Right lobe of liver (tissue), 4 donors: Measurements from ENCODE around the gene DNLZ.

Experiments
- POLR2A ChIP-seq: fragments of 450-650 bp; IDR thresholded peaks from one replicate; pipeline ENCODE4 v1.6.1; 2017; ENCODE audit warnings: antibody characterized with exemption, mild to moderate bottlenecking
- TF ChIP-seq, protein P1 (sequence below), 4 donors: fragments of 200-600 bp in 3 of 4; fragments of 450-650 bp in 1 of 4; IDR thresholded peaks; one replicate each; pipeline versions ENCODE4 v1.5.1 to v1.8.0; 2016 to 2022; ENCODE audit warnings: antibody characterized with exemption in 4 of 4, mild to moderate bottlenecking in 2 of 4
- donor health status: DM: no; HTN: no; CAD: no.
- donor health status: DM: no; HTN: no; CAD: no.
- donor health status: DM: no; HTN: yes; CAD: no.

DNA sequence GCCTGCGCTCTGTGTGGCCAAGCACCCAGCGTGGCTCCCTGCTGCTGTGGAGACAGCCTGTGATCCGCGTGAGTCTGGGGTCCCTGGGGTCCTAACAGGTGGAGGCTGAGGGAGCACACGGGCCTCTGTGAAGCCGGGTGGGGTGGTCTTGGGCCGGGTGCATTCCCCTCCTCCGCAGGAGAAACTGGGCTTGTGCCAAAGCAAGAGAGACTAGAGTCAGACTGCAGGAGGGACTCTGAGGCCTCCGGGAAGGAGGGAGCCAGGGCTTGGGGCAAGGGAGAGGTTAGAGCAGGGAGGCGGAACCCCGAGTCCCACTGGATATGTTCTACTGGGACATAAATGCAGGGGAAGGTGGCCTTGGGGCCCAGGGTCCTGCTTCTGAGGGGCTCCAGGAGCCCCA is 10.5 kb downstream of the DNLZ start:
- no peak for TF ChIP-seq POLR2A
- TF ChIP-seq, protein P1, sequence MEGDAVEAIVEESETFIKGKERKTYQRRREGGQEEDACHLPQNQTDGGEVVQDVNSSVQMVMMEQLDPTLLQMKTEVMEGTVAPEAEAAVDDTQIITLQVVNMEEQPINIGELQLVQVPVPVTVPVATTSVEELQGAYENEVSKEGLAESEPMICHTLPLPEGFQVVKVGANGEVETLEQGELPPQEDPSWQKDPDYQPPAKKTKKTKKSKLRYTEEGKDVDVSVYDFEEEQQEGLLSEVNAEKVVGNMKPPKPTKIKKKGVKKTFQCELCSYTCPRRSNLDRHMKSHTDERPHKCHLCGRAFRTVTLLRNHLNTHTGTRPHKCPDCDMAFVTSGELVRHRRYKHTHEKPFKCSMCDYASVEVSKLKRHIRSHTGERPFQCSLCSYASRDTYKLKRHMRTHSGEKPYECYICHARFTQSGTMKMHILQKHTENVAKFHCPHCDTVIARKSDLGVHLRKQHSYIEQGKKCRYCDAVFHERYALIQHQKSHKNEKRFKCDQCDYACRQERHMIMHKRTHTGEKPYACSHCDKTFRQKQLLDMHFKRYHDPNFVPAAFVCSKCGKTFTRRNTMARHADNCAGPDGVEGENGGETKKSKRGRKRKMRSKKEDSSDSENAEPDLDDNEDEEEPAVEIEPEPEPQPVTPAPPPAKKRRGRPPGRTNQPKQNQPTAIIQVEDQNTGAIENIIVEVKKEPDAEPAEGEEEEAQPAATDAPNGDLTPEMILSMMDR (IDR thresholded peaks at IDR 0.05): no peak
